H1 (cell line): ENCODE measurements around the gene RAB31. TPM values are rescaled to one million over a fixed set of nuclear protein-coding genes. Genes with fewer than 3 reads are reported as not detected.

Source experiments
- CTCF ChIA-PET: fragments of 300-600 bp; sonication (Branson Sonifier 250); formaldehyde crosslinking; loops from one replicate; lab custom pipeline; 2021; ENCODE audit not compliant: partially characterized antibody; lab: Charles Lee
- POLR2A ChIA-PET: fragments of 300-600 bp; sonication (Branson Sonifier 250); formaldehyde crosslinking; loops from one replicate; lab custom pipeline; 2021; ENCODE audit warnings: inconsistent platforms; ENCODE audit not compliant: partially characterized antibody; lab: Charles Lee
- DNase-seq, 2 experiments: peaks; one replicate each; pipeline versions ENCODE4 v3.0.0 to v3.0.0-alpha.2; 2010 to 2022; ENCODE audit warnings: low spot score in 2 of 2, low read depth in 1 of 2, mixed read lengths in 1 of 2
- FAIRE-seq: peaks from 2 replicates; lab custom pipeline; 2011; peaks lifted over from hg19 to GRCh38; lab: Jason Lieb, UNC
- H2AFZ ChIP-seq: 2 replicates; pipeline ENCODE4 v1.8.1; 2012; ENCODE audit warnings: low read length, inconsistent platforms
- H2AK5ac ChIP-seq: 2 replicates; pipeline ENCODE4 v1.6.1; 2013; ENCODE audit warnings: low read depth, low read length
- H2BK120ac ChIP-seq: replicated peaks from 2 replicates; pipeline ENCODE3; 2013; ENCODE audit warnings: low read depth, low read length, inconsistent platforms
- H2BK12ac ChIP-seq: 2 replicates; pipeline ENCODE4 v1.6.1; 2013; ENCODE audit warnings: low read depth, low read length
- H2BK15ac ChIP-seq: 2 replicates; pipeline ENCODE4 v1.6.1; 2013; ENCODE audit warnings: low read length
- H2BK20ac ChIP-seq: 2 replicates; pipeline ENCODE4 v1.6.1; 2013; ENCODE audit warnings: low read length
- H2BK5ac ChIP-seq: 2 replicates; pipeline ENCODE4 v1.6.1; 2013; ENCODE audit warnings: low read depth, low read length
- H3K14ac ChIP-seq: 2 replicates; pipeline ENCODE4 v1.6.1; 2013; ENCODE audit warnings: inconsistent platforms; ENCODE audit not compliant: insufficient read length
- H3K18ac ChIP-seq: 2 replicates; pipeline ENCODE4 v1.6.1; 2013; ENCODE audit warnings: low read length; ENCODE audit errors: extremely low read depth
- H3K23ac ChIP-seq: 2 replicates; pipeline ENCODE4 v1.6.1; 2013; ENCODE audit warnings: inconsistent platforms; ENCODE audit not compliant: insufficient read length
- H3K23me2 ChIP-seq: 2 replicates; pipeline ENCODE4 v1.6.1; 2013; ENCODE audit warnings: low read depth, low read length
- H3K27ac ChIP-seq: 2 replicates; pipeline ENCODE4 v1.6.1; 2011; ENCODE audit warnings: low read depth, low read length, inconsistent platforms
- H3K27me3 ChIP-seq, 4 experiments: replicated peaks in 1 of 4; 1 replicate in 1 of 4; 2 replicates in 3 of 4; pipeline versions ENCODE4 v1.6.1 to v1.8.1; 2011 to 2013; ENCODE audit warnings: low read length in 3 of 4, mild to moderate bottlenecking in 3 of 4, inconsistent platforms in 2 of 4, mixed read lengths in 2 of 4, moderate library complexity in 1 of 4; ENCODE audit not compliant: control insufficient read depth in 3 of 4, insufficient read depth in 3 of 4; ENCODE audit errors: extremely low read depth in 1 of 4
- H3K36me3 ChIP-seq, 4 experiments: 2 replicates each; pipeline versions ENCODE4 v1.6.1 to v1.8.1; 2011 to 2013; ENCODE audit warnings: mild to moderate bottlenecking in 4 of 4, low read length in 3 of 4, moderate library complexity in 2 of 4, control low read depth in 1 of 4, inconsistent platforms in 1 of 4; ENCODE audit not compliant: insufficient read depth in 4 of 4, control insufficient read depth in 2 of 4
- H3K4ac ChIP-seq: replicated peaks from 2 replicates; pipeline ENCODE3; 2013; ENCODE audit warnings: low read length, low read depth, mixed read lengths, inconsistent platforms; ENCODE audit not compliant: insufficient read length
- H3K4me1 ChIP-seq, 4 experiments: replicated peaks in 1 of 4; 1 replicate in 1 of 4; 2 replicates in 3 of 4; pipeline versions ENCODE4 v1.6.1 to v1.8.1; 2011 to 2013; ENCODE audit warnings: low read length in 3 of 4, inconsistent platforms in 2 of 4, mixed read lengths in 1 of 4; ENCODE audit not compliant: insufficient read depth in 4 of 4, control insufficient read depth in 3 of 4
- H3K4me2 ChIP-seq, 2 experiments: 2 replicates each; pipeline versions ENCODE4 v1.6.1 to v1.8.1; 2011 to 2013; ENCODE audit warnings: low read depth in 2 of 2, low read length in 2 of 2, control low read depth in 1 of 2, inconsistent platforms in 1 of 2, mild to moderate bottlenecking in 1 of 2; ENCODE audit not compliant: insufficient read depth in 1 of 2
- H3K4me3 ChIP-seq, 4 experiments: fragments of 200-600, 300-600 bp in 1 of 4; sonication (generic), shearing (Covaris generic), sonication (Bioruptor Twin) in 1 of 4; 2 replicates each; pipeline versions ENCODE4 v1.5.1 to v1.8.1; 2011 to 2016; ENCODE audit warnings: low read length in 4 of 4, low read depth in 3 of 4, control low read depth in 2 of 4, inconsistent platforms in 2 of 4, mild to moderate bottlenecking in 2 of 4, mixed read lengths in 1 of 4, moderate library complexity in 1 of 4; ENCODE audit not compliant: insufficient read depth in 2 of 4; ENCODE audit errors: extremely low read depth in 1 of 4
- H3K56ac ChIP-seq: replicated peaks from 2 replicates; pipeline ENCODE3; 2013; ENCODE audit warnings: low read depth, mild to moderate bottlenecking, mixed read lengths, low read length, inconsistent platforms; ENCODE audit not compliant: insufficient read length
- H3K79me1 ChIP-seq: 2 replicates; pipeline ENCODE4 v1.6.1; 2013; ENCODE audit warnings: low read depth, low read length, control low read depth
- H3K79me2 ChIP-seq, 2 experiments: 2 replicates each; pipeline versions ENCODE4 v1.6.1 to v1.8.1; 2012 to 2013; ENCODE audit warnings: low read length in 2 of 2, mild to moderate bottlenecking in 2 of 2, inconsistent platforms in 1 of 2; ENCODE audit not compliant: insufficient read depth in 2 of 2, control insufficient read depth in 1 of 2
- H3K9ac ChIP-seq, 4 experiments: replicated peaks in 1 of 4; 1 replicate in 1 of 4; 2 replicates in 3 of 4; pipeline versions ENCODE4 v1.6.1 to v1.8.1; 2011 to 2013; ENCODE audit warnings: low read depth in 3 of 4, low read length in 3 of 4, control low read depth in 2 of 4, mild to moderate bottlenecking in 2 of 4, moderate library complexity in 2 of 4, inconsistent platforms in 1 of 4; ENCODE audit errors: extremely low read depth in 1 of 4
- H3K9me3 ChIP-seq, 2 experiments: 2 replicates each; pipeline versions ENCODE4 v1.6.1 to v1.8.1; 2012 to 2013; ENCODE audit warnings: mild to moderate bottlenecking in 2 of 2, moderate library complexity in 2 of 2, control low read depth in 1 of 2, inconsistent platforms in 1 of 2, low read depth in 1 of 2, low read length in 1 of 2, mixed read lengths in 1 of 2; ENCODE audit not compliant: insufficient read depth in 2 of 2
- H4K20me1 ChIP-seq, 2 experiments: replicated peaks in 1 of 2; 2 replicates each; pipeline versions ENCODE3 to v1.8.1; 2011 to 2013; ENCODE audit warnings: inconsistent platforms in 2 of 2, low read length in 2 of 2, mild to moderate bottlenecking in 1 of 2; ENCODE audit not compliant: insufficient read depth in 2 of 2, control insufficient read depth in 1 of 2
- H4K5ac ChIP-seq: 2 replicates; pipeline ENCODE4 v1.6.1; 2013; ENCODE audit warnings: low read length, low read depth, mixed read lengths, inconsistent platforms; ENCODE audit not compliant: insufficient read length
- H4K8ac ChIP-seq: 2 replicates; pipeline ENCODE4 v1.8.0; 2013; ENCODE audit warnings: mild to moderate bottlenecking, moderate library complexity, low read length, inconsistent platforms; ENCODE audit not compliant: insufficient read depth; ENCODE audit errors: extremely low read depth
- H4K91ac ChIP-seq: replicated peaks from 2 replicates; pipeline ENCODE3; 2013; ENCODE audit warnings: low read length, mixed read lengths, inconsistent platforms; ENCODE audit not compliant: insufficient read length
- BRCA1 ChIP-seq: IDR thresholded peaks from 2 replicates; pipeline ENCODE4 v1.6.1; 2012; ENCODE audit warnings: low read depth, low read length, improper control_type of control experiment
- MAX ChIP-seq: IDR thresholded peaks from 2 replicates; pipeline ENCODE4 v1.6.1; 2012; ENCODE audit warnings: inconsistent platforms
- SIN3A ChIP-seq, 2 experiments: IDR thresholded peaks in 1 of 2; conservative IDR thresholded peaks in 1 of 2; 2 replicates each; pipeline ENCODE4 v1.6.1; 2011 to 2012; ENCODE audit warnings: low read length in 2 of 2, improper control_type of control experiment in 1 of 2, low read depth in 1 of 2, mild to moderate bottlenecking in 1 of 2
- SP2 ChIP-seq: IDR thresholded peaks from 2 replicates; pipeline ENCODE4 v1.6.1; 2012; ENCODE audit warnings: mild to moderate bottlenecking, low read length, inconsistent platforms
- WGBS, 2 experiments: shearing (Covaris generic) in 1 of 2; methylation state at CpG; one replicate each; pipeline versions ENCODE4 v1.1.6 to v1.1.7; 2013 to 2015; ENCODE audit warnings: low lambda C conversion rate in 2 of 2, mixed read lengths in 2 of 2, inconsistent platforms in 1 of 2, low coverage in 1 of 2, missing lambda C conversion rate in 1 of 2; ENCODE audit not compliant: insufficient replicate concordance in 2 of 2, insufficient coverage in 1 of 2, insufficient read length in 1 of 2; ENCODE audit errors: extremely low coverage in 1 of 2, missing lambda C conversion rate in 1 of 2; 5-methylcytosine and 5-hydroxymethylcytosine counted together
- polyA plus RNA-seq, 7 experiments: library from polyadenylated mRNA; depleted of rRNA in 3 of 7; stranded (reverse) in 5 of 7; unstranded in 2 of 7; fragments of >200 nt in 5 of 7; fragments of 200-250 nt in 2 of 7; gene quantifications; 1 replicate in 5 of 7; 2 replicates in 1 of 7; 4 replicates in 1 of 7; pipeline versions ENCODE4 v1.2.1 to v1.2.3, GENCODE V29; 2011 to 2013; ENCODE audit warnings: missing spikeins in 2 of 7, mixed read lengths in 2 of 7
- total RNA-seq: library from RNA; stranded (reverse); fragmentation: NEBNext Ultra II Directional; extraction: Animal tissue kit (Norgen Biotek cat#: 25700); gene quantifications from 2 replicates; pipeline ENCODE4 v1.2.1, GENCODE V29; 2021

RAB31 gene
- total and polyA plus RNA-seq, 2 of the 8 experiments (the other 6 are each of a cell fraction or from before 2014, with no cell fraction given) = 15.2 to 40.9 TPM

DNA sequence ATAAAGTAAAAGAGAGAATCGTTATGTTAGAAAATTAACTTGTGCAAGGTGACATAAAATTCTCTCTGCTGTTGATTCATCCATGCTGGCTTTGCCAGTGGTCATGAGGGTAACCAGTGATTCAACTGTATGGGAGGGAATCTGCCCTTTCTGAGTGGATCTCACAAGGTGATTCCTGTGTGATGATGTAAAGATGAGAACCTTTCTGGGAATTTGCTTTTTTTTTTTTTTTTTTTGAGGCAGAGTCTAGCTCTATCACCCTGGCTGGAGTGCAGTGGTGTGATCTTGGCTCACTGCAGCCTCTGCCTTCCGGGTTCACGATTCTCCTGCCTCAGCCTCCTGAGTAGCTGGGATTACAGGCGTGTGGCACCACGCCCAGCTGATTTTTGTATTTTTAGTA lies 23.3 kb downstream of the RAB31 start:
- no peak for FAIRE-seq

More for the DNA sequence above, 23.3 kb downstream of the RAB31 start:
- Histone ChIP-seq H3K27ac (no peak overlapping the region), H2BK5ac (no peak overlapping the region), H2AFZ (no peak overlapping the region), H3K4me2 (no peak overlapping the region), H3K4me3 (no peak overlapping the region), H3K18ac (no peak overlapping the region), H3K9me3 (no peaks in the 10 kb centered on the region), H3K79me2 (no peaks in the 10 kb centered on the region; a peak in 1 of 4 replicates), H3K4ac (no peak overlapping the region), H3K4me1 (peaks cover 3 to 6% (median 4%) of the 10 kb centered on the region in 4 experiments), H3K23me2 (no peaks in the 10 kb centered on the region), H2BK12ac (no peak overlapping the region), H3K14ac (no peak overlapping the region), H3K23ac (no peak overlapping the region), H4K5ac (no peak overlapping the region), H2AK5ac (no peak overlapping the region), H2BK15ac (no peak overlapping the region), H3K9ac (no peak overlapping the region), H3K36me3 (no peaks in the 10 kb centered on the region), H2BK20ac (no peak overlapping the region), H3K56ac (no peak overlapping the region), H3K27me3 (no peaks in the 10 kb centered on the region), H4K91ac (no peak overlapping the region), H3K79me1 (no peaks in the 10 kb centered on the region), H2BK120ac (no peak overlapping the region), H4K8ac (no peak overlapping the region), H4K20me1 (no peaks in the 10 kb centered on the region)
- DNase-seq = no peak
- ChIA-PET CTCF (interaction anchor here (0.8 to 1.5 kb wide), 5 partner anchors 9 to 168 kb away, joined by 3 to 5 read pairs (median 4); no protein-coding TSS in a partner anchor), POLR2A (interaction anchor here (0.9 kb wide), 1 partner anchor 12 kb away, joined by 3 read pairs; no protein-coding TSS in a partner anchor)
- WGBS, 2 experiments = 93% methylated on average over 5 of the region's 5 CpGs; no CpG with 5 or more reads in 1 of the 2 experiments
- TF ChIP-seq BRCA1 (no peak), MAX (no peak), SP2 (no peak), SIN3A (conservative IDR thresholded peaks at IDR 0.05 in 1 of 2, IDR thresholded peaks at IDR 0.05 in 1 of 2; ENCODE audit: low read depth in 1 of 2, low read length in 2 of 2) (no peak)
